Measurements from ENCODE around the gene COTL1.

- TF ChIP-seq EZH2 (IDR thresholded peaks at IDR 0.05; ENCODE audit: insufficient read depth, poor library complexity, severe bottlenecking) (no peak), EZH2phosphoT487 (IDR thresholded peaks at IDR 0.05; ENCODE audit: insufficient read depth, low read depth) (no peak)
These were observed 25.8 kb upstream of the COTL1 start for GRCh38 chr16:84643674-84644073.
